HG03064 (cell line): ENCODE data around the gene GCM1.

Source experiments
- ATAC-seq: cut with Tn5 transposase; IDR thresholded peaks from one replicate; pipeline ENCODE4 v1.9.1; 2021; ENCODE audit warnings: low read depth; ENCODE audit not compliant: unreplicated experiment

Gene GCM1

GRCh38 chr6:53154071-53154470 is 5.4 kb upstream of the GCM1 start:
- ATAC-seq, result no peak

- ATAC-seq, result no peak
These were observed 3.9 kb upstream of the GCM1 start for GRCh38 chr6:53152576-53152975.

GRCh38 chr6:53151676-53152075 is 3.0 kb upstream of the GCM1 start:
- no peak for ATAC-seq

- no peak for ATAC-seq
These were observed 3.8 kb downstream of the GCM1 start for GRCh38 chr6:53144802-53145201.

GRCh38 chr6:53143710-53144109 is 4.9 kb downstream of the GCM1 start:
- no peak for ATAC-seq

- ATAC-seq, result no peak
These were observed 5.8 kb downstream of the GCM1 start for GRCh38 chr6:53142810-53143209.

GRCh38 chr6:53139841-53140413 is 8.7 kb downstream of the GCM1 start:
- no peak for ATAC-seq

- no peak for ATAC-seq
These were observed 12.5 kb downstream of the GCM1 start for GRCh38 chr6:53136000-53136609.

- ATAC-seq, result no peak
These were observed 13.9 kb downstream of the GCM1 start for GRCh38 chr6:53134601-53135235.

GRCh38 chr6:53133961-53134360 is 14.7 kb downstream of the GCM1 start:
- no peak for ATAC-seq

- ATAC-seq, result no peak
These were observed 17.9 kb downstream of the GCM1 start for GRCh38 chr6:53130569-53131290.

GRCh38 chr6:53128842-53129241 is 19.8 kb downstream of the GCM1 start:
- no peak for ATAC-seq

GRCh38 chr6:53125276-53125675 is 23.4 kb downstream of the GCM1 start:
- ATAC-seq, result no peak

GRCh38 chr6:53124131-53124800 is 24.4 kb downstream of the GCM1 start:
- ATAC-seq, result no peak

- ATAC-seq, result no peak
These were observed 28.8 kb downstream of the GCM1 start for GRCh38 chr6:53119772-53120409.

GRCh38 chr6:53119349-53119748 is 29.3 kb downstream of the GCM1 start:
- no peak for ATAC-seq

GRCh38 chr6:53115741-53116140 is 32.9 kb downstream of the GCM1 start:
- no peak for ATAC-seq

GRCh38 chr6:53115113-53115512 is 33.5 kb downstream of the GCM1 start:
- no peak for ATAC-seq

- ATAC-seq, result no peak
These were observed 34.9 kb downstream of the GCM1 start for GRCh38 chr6:53113742-53114141.

- no peak for ATAC-seq
These were observed 35.8 kb downstream of the GCM1 start for GRCh38 chr6:53112871-53113270.

GRCh38 chr6:53112404-53112803 is 36.2 kb downstream of the GCM1 start:
- no peak for ATAC-seq
